ENCODE results near the gene RAB39B. TPM values are rescaled to one million over a fixed set of nuclear protein-coding genes. Genes with fewer than 3 reads are reported as not detected.
A peak's percentile ranks its signal among the peaks of the same experiment; 100 is the strongest.

The RAB39B gene
- total RNA-seq, 2 donors from 2014 or later = 2.5 to 3.6 TPM

DNA sequence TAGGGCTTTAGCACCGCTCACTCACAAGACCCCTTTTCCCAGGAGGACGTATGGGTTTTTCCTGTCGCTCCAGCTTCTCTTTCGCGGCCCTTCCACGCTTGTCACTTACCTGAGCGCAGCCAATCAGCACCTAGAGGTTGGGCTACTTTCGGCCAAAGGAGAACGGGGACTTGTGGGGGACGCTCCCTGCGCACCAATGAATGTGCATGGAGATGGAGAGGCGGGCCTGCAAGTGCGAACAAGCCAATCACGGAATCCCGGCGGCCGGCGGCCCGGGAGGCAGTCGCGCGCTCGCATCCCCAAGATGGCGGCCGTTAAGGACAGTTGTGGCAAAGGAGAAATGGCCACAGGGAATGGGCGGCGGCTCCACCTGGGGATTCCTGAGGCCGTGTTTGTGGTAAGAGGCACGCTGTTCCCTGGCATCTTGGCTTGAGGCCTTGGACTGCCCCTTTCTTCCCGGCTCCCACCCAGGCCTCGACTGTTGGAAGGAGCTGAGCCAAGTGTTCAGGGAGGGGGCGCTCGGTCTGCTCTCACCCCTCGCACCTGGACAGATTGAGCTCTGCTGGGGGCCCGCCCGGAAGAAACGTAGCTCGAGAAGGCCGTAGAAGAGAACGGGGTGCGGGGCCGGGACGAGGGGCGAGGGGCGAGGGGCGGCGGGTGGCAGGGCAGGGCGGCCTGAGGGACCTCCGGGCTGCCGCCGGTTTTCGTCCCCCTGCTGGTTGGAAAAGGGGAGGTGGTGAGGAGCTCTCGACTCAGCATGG, 47.9 kb downstream of the RAB39B start, which contains the start of gene VBP1:
Gene VBP1, plus strand, starts transcription at position 282 of the 761 bp plus-strand sequence. Its CDS starts 23 bp downstream, at position 305.
- Histone ChIP-seq H3K27ac (peak within 1 kb of the TSS; percentile 76 to 86), H3K9me3 (no peaks in the 10 kb centered on the region), H3K4me1 (replicated peaks) (no peaks in the 10 kb centered on the region), H3K27me3 (replicated peaks; ENCODE audit: insufficient read depth) (no peaks in the 10 kb centered on the region), H3K36me3 (no peaks in the 10 kb centered on the region), H3K4me3 (peak within 1 kb of the TSS; percentile 50 to 58)
- peak; percentile 40 for TF ChIP-seq POLR2A (IDR thresholded peaks at IDR 0.05)
- TF ChIP-seq POLR2AphosphoS5 (IDR thresholded peaks at IDR 0.05) = peak; percentile 68
- TF ChIP-seq CTCF (IDR thresholded peaks at IDR 0.05) = peak in 3 of 4 experiments; percentile 13 to 15 (median 14)
- intact Hi-C loops (cut with DNase I) = no loop called here
- peak; percentile 92 for DNase-seq (ENCODE audit: low spot score)
- 0% methylated on average over 22 of the region's 53 CpGs for WGBS

DNA sequence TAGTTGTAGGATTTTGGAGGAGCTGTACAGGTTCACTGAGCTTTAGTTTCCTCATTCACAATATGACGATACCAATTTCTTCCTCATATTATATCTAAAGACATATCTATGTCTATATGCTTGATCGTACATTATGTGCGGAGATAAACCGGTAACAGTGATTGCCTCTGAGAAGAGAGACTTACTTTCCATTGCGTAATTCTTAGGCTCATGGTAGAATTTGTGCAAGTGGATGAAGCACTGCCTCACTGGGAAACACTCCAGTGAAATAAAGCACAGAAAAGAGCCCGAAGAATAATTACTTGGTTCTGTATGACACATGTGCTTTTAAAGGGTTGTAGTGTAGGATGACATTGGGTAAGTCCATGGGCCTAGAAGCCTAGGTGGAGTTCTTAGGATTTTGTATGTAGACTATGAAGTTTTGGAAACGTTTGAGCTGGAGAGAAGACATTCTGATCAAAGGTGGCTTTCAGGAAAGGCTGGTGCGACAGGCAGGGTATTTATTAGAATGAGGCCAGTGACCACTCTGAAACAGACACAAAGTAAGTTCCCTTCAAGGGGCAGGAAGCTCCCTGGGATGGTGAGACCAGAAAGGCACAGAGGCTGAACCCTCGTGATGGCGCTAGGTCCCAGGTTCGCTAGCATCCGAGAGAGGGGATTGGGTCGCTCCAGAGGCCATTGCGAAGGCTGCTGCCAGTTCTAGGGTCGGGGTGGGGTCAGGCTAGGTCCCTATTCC, 48.7 kb downstream of the RAB39B start:
- Histone ChIP-seq H3K27ac (peak overlapping the region; percentile 76 to 86), H3K27me3 (replicated peaks; ENCODE audit: insufficient read depth) (no peaks in the 10 kb centered on the region), H3K4me3 (peak overlapping the region; percentile 50 to 58), H3K4me1 (replicated peaks) (no peaks in the 10 kb centered on the region), H3K36me3 (no peaks in the 10 kb centered on the region), H3K9me3 (no peaks in the 10 kb centered on the region)
- no peak for DNase-seq (ENCODE audit: low spot score)
- 37% methylated on average over 15 of the region's 15 CpGs for WGBS
- intact Hi-C loops (cut with DNase I) = no loop called here
- TF ChIP-seq CTCF (IDR thresholded peaks at IDR 0.05) = no peak
- no peak for TF ChIP-seq POLR2A (IDR thresholded peaks at IDR 0.05)
- TF ChIP-seq POLR2AphosphoS5 (IDR thresholded peaks at IDR 0.05) = no peak

GRCh38 chrX:155213731-155214130, 50.6 kb downstream of the RAB39B start:
- intact Hi-C loops (cut with DNase I) = no loop called here
- DNase-seq (ENCODE audit: low spot score) = no peak
- no peak overlapping the region for H3K4me3 ChIP-seq
- no peak for TF ChIP-seq POLR2AphosphoS5 (IDR thresholded peaks at IDR 0.05)
- no peaks in the 10 kb centered on the region for H3K9me3 ChIP-seq
- H3K27me3 ChIP-seq (replicated peaks; ENCODE audit: insufficient read depth) = no peaks in the 10 kb centered on the region
- H3K36me3 ChIP-seq = no peaks in the 10 kb centered on the region
- no peak overlapping the region for H3K27ac ChIP-seq
- WGBS = 89% methylated on average over 4 of the region's 4 CpGs
- H3K4me1 ChIP-seq (replicated peaks) = no peaks in the 10 kb centered on the region

DNA sequence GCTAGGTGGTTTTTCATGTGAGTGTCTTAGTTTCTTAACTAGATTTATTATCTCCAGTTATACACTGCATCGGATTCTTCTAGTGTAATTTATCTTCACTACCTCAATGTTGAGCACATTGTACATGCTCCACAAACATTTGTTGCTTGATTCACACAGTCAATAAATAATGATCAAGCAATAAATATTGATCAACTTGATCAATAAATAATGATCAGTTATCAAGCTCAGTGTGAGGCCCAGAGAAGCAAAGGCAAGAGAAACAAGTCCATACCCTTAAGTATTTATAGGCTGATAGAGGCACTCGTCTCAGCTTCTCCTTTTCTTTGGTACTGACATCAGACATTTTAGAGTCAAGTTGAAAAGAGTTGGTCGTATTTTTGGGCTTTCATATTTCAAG, 53.1 kb downstream of the RAB39B start:
- no peak for DNase-seq (ENCODE audit: low spot score)
- no peak overlapping the region for H3K27ac ChIP-seq
- H3K27me3 ChIP-seq (replicated peaks; ENCODE audit: insufficient read depth) = no peaks in the 10 kb centered on the region
- no peaks in the 10 kb centered on the region for H3K4me1 ChIP-seq (replicated peaks)
- intact Hi-C loops (cut with DNase I) = no loop called here
- no peak overlapping the region for H3K4me3 ChIP-seq
- H3K36me3 ChIP-seq = no peaks in the 10 kb centered on the region
- no peaks in the 10 kb centered on the region for H3K9me3 ChIP-seq
- TF ChIP-seq POLR2A (IDR thresholded peaks at IDR 0.05) (no peak), POLR2AphosphoS5 (IDR thresholded peaks at IDR 0.05) (no peak), CTCF (IDR thresholded peaks at IDR 0.05) (no peak)
- WGBS = 89% methylated on average over 3 of the region's 3 CpGs

Small RNA genes within 50 kb of the gene (small RNA-seq; reads per million reads assigned to genes)
- 0 reads per million in 2 donors for gene AC234781.4

Other genes starting within 250 kb of the RAB39B start
- 10 to 100 TPM; 13.2 to 39.1 TPM for gene F8, start 241.8 kb downstream of the RAB39B start, total RNA-seq
- gene FUNDC2, start 237.6 kb downstream of the RAB39B start, total RNA-seq = 10 to 100 TPM; 47.0 to 72.7 TPM
- 10 to 100 TPM; 23.2 to 27.4 TPM for gene CMC4, start 193.4 kb downstream of the RAB39B start, total RNA-seq
- 10 to 100 TPM in 1 of 2 donors, under 1 TPM in 1; 0.36 to 15.8 TPM for gene MTCP1, start 193.4 kb downstream of the RAB39B start, total RNA-seq
- 10 to 100 TPM in 1 of 2 donors, 1 to 10 TPM in 1; 10.0 to 19.3 TPM for gene BRCC3, start 193.0 kb downstream of the RAB39B start, total RNA-seq
- gene VBP1, start 48.0 kb downstream of the RAB39B start, total RNA-seq = 10 to 100 TPM; 20.8 to 32.2 TPM
- gene CLIC2, start 70.1 kb upstream of the RAB39B start, total RNA-seq = 1 to 10 TPM; 2.4 to 4.0 TPM
- 10 to 100 TPM; 15.2 to 16.4 TPM for gene F8A2, start 117.6 kb upstream of the RAB39B start, total RNA-seq
- gene F8A3, start 194.1 kb upstream of the RAB39B start, total RNA-seq = 10 to 100 TPM; 23.1 to 33.1 TPM